ENCODE measurements around the gene HVCN1. TPM values are rescaled to one million over a fixed set of nuclear protein-coding genes. Genes with fewer than 3 reads are reported as not detected.

The HVCN1 gene
- total RNA-seq, 4 donors from 2014 or later, result 4.4 to 6.9 (median 4.5) TPM

DNA sequence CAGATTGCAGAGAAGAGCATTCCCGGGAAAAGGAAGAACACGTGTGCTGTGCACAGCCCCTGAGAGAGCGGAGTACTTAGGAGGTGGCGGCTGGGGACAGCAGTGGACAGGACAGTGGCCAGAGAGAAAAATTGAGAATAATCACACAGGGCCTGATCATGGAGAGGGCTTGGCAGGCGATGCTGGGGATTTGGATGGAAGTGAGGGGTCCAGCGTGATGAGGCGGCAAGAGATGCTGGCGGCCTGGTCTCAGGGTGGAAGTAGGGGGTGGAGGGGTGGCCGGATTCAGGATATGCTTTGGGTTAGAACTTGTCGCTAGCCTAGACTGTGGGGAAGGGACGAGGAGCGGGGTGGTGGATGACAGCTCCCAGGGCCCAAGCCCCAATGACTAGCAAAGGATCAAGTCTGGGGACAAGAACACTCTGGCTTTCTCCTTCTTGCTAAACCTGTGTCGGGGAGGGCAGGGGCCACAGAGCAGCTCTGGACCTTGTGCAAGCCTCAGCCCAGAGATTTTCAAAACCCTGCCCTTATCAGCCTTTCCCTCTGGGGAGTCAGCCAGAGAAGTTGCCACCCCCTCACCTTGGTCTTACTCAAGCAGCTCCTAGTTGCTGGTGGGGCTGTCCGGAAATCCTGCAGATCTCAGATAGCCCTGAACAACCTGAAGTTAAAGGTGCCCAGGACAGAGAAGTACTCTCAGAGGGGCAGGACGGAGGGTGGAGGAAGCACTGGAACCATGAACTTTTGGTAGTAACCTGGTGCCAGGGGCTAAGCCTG lies 1.3 kb downstream of the HVCN1 start:
- peaks cover 8% of the 10 kb centered on the region in 2 donors for H3K4me1 ChIP-seq
- TF ChIP-seq POLR2A (IDR thresholded peaks at IDR 0.05), result no peak
- TF ChIP-seq, protein P1, sequence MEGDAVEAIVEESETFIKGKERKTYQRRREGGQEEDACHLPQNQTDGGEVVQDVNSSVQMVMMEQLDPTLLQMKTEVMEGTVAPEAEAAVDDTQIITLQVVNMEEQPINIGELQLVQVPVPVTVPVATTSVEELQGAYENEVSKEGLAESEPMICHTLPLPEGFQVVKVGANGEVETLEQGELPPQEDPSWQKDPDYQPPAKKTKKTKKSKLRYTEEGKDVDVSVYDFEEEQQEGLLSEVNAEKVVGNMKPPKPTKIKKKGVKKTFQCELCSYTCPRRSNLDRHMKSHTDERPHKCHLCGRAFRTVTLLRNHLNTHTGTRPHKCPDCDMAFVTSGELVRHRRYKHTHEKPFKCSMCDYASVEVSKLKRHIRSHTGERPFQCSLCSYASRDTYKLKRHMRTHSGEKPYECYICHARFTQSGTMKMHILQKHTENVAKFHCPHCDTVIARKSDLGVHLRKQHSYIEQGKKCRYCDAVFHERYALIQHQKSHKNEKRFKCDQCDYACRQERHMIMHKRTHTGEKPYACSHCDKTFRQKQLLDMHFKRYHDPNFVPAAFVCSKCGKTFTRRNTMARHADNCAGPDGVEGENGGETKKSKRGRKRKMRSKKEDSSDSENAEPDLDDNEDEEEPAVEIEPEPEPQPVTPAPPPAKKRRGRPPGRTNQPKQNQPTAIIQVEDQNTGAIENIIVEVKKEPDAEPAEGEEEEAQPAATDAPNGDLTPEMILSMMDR (IDR thresholded peaks at IDR 0.05), result no peak
- 92 to 96% methylated on average over 15 of the region's 15 CpGs for WGBS, 2 donors
- H3K9me3 ChIP-seq, result no peaks in the 10 kb centered on the region
- H3K27me3 ChIP-seq, result no peaks in the 10 kb centered on the region
- H3K4me3 ChIP-seq (replicated peaks in 1 of 3), result no peak overlapping the region
- DNase-seq, result no peak
- H3K27ac ChIP-seq, result no peak overlapping the region
- intact Hi-C loops (cut with DNase I), result no loop called here
- no peaks in the 10 kb centered on the region for H3K36me3 ChIP-seq

DNA sequence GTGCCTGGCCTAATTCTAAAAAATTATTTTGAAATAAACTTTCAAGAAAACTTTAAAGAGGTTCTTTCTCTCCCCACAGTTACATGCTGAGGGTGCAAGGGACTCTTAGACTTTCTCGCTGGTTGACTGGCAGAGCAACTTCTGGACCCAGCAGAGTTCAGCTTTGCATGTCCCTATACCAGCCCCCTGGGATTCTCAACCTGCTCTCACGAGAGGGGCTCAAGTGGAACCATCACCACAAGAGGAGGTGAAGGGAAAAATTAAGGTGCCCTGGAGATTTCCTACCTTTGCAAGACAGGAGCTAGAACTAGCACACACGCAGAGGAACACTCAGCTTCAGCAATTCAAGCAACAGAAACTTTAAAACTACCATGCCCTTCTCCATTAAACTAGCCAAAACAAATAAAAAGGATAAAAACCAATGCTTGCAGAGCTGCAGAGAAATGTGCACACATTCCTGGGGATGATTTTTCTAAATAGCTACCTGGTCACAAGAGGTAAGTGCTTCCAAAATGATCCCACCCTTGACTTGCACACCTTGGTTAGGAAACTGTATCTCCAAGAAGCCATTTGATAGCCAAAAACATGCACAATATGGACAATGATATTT lies 2.5 kb downstream of the HVCN1 start:
- Histone ChIP-seq H3K4me3 (replicated peaks in 1 of 3) (no peak overlapping the region), H3K27me3 (no peaks in the 10 kb centered on the region), H3K9me3 (no peaks in the 10 kb centered on the region), H3K27ac (no peak overlapping the region), H3K36me3 (no peaks in the 10 kb centered on the region), H3K4me1 (peaks cover 8% of the 10 kb centered on the region in 2 donors)
- DNase-seq, result no peak
- intact Hi-C loops (cut with DNase I), result no loop called here
- WGBS, 2 donors, result 89 to 100% methylated on average over 3 of the region's 3 CpGs
- TF ChIP-seq POLR2A (IDR thresholded peaks at IDR 0.05), result no peak
- TF ChIP-seq, protein P1 (IDR thresholded peaks at IDR 0.05), result no peak

DNA sequence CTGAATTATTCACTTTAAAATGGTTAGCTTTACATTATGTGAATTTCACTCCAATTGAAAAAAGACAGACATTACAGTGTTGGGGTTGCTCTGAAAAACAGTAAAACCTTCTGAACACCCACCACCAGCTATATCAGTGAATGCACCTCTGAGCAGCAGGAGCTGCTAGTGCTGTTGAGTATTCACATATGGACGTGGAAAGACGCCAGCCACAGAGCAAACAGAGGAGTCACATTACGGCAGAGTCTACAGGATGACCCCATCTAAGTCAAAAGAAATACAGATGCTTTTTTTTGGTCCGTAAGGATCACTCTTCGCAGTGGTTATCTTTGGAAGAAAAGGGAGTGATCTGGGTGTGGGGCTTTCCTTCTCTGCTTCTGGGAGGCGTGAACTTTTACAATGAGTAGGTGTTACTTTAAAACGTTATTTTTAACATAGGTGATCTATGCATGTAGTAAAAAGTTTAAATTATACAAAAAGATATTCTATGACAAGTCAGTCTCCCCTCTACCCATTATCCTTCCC lies 4.5 kb downstream of the HVCN1 start:
- WGBS, 2 donors, result 72 to 75% methylated on average over 7 of the region's 7 CpGs
- Histone ChIP-seq H3K27me3 (no peaks in the 10 kb centered on the region), H3K4me1 (peaks cover 8% of the 10 kb centered on the region in 2 donors), H3K9me3 (no peaks in the 10 kb centered on the region), H3K4me3 (replicated peaks in 1 of 3) (no peak overlapping the region), H3K27ac (no peak overlapping the region), H3K36me3 (no peaks in the 10 kb centered on the region)
- intact Hi-C loops (cut with DNase I), result no loop called here
- no peak for DNase-seq
- no peak for TF ChIP-seq POLR2A (IDR thresholded peaks at IDR 0.05)
- TF ChIP-seq, protein P1 (IDR thresholded peaks at IDR 0.05), result no peak

DNA sequence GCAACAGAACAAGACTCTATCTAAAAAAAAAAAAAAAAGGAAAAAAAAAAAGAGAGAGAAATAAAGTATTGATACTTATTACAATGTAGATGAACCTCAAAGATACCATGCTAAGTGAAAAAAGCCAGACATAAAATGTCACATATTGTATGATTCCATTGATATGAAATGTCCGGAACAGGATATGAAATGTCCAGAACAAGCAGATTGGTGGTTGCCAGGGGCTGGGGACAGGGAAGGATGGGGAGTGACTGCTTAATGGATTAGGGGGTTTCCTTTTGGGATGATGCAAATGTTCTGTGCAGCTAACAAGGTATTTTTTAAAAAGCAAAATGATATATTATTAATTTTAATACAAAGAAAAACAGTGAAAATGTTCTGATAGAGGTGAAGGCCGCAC lies 5.0 kb downstream of the HVCN1 start:
- H3K36me3 ChIP-seq, result no peaks in the 10 kb centered on the region
- H3K9me3 ChIP-seq, result no peaks in the 10 kb centered on the region
- TF ChIP-seq, protein P1 (IDR thresholded peaks at IDR 0.05), result no peak
- TF ChIP-seq POLR2A (IDR thresholded peaks at IDR 0.05), result no peak
- H3K4me1 ChIP-seq, result peaks cover 8% of the 10 kb centered on the region in 2 donors
- H3K4me3 ChIP-seq (replicated peaks in 1 of 3), result no peak overlapping the region
- WGBS, 2 donors, result 94 to 97% methylated on average over 2 of the region's 2 CpGs
- H3K27me3 ChIP-seq, result no peaks in the 10 kb centered on the region
- DNase-seq, result no peak
- no peak overlapping the region for H3K27ac ChIP-seq
- intact Hi-C loops (cut with DNase I), result no loop called here

DNA sequence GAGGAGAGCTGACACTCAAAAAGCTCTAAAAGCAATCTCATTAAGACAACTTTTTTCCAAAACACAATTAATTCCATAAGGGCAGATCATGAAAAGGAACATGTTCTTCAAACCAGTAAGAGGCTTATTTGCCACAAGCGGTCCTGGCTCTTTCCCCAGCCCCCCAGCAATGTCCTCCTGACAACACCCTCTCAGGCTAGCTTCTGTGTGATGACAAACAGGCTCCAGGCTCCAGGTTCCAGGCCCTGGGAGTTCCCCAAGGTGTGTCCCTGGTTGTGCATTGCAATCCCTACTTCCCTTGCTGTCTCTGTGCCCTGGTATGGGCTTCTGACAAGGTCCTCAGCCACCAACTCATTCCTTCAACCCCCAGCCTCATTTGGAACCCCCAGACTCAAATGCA lies 8.9 kb downstream of the HVCN1 start:
- no peak for DNase-seq
- Histone ChIP-seq H3K9me3 (no peaks in the 10 kb centered on the region), H3K36me3 (no peaks in the 10 kb centered on the region), H3K27ac (no peak overlapping the region), H3K4me3 (replicated peaks in 1 of 3) (no peak overlapping the region), H3K27me3 (no peaks in the 10 kb centered on the region), H3K4me1 (no peaks in the 10 kb centered on the region)
- TF ChIP-seq POLR2A (IDR thresholded peaks at IDR 0.05), result no peak
- 58 to 89% methylated on average over 1 of the region's 1 CpG for WGBS, 2 donors
- intact Hi-C loops (cut with DNase I), result no loop called here

Measured in thyroid gland (tissue), 4 donors.